Fibroblast of pulmonary artery (primary cell): ENCODE measurements around the gene GPNMB.
A peak's percentile ranks its signal among the peaks of the same experiment; 100 is the strongest.

Experiments used
- DNase-seq: peaks from one replicate; pipeline ENCODE4 v3.0.0-alpha.2; 2010; ENCODE audit warnings: low read depth
- H3K4me3 ChIP-seq: replicated peaks from 2 replicates; pipeline ENCODE4 v1.5.1; 2011; ENCODE audit warnings: low read depth, mild to moderate bottlenecking, control low read depth, low read length, moderate library complexity
- CTCF ChIP-seq: IDR thresholded peaks from 2 replicates; pipeline ENCODE4 v1.5.1; 2011; ENCODE audit warnings: mild to moderate bottlenecking, control low read depth, low read length, inconsistent platforms; ENCODE audit errors: missing control alignments

Gene GPNMB

DNA sequence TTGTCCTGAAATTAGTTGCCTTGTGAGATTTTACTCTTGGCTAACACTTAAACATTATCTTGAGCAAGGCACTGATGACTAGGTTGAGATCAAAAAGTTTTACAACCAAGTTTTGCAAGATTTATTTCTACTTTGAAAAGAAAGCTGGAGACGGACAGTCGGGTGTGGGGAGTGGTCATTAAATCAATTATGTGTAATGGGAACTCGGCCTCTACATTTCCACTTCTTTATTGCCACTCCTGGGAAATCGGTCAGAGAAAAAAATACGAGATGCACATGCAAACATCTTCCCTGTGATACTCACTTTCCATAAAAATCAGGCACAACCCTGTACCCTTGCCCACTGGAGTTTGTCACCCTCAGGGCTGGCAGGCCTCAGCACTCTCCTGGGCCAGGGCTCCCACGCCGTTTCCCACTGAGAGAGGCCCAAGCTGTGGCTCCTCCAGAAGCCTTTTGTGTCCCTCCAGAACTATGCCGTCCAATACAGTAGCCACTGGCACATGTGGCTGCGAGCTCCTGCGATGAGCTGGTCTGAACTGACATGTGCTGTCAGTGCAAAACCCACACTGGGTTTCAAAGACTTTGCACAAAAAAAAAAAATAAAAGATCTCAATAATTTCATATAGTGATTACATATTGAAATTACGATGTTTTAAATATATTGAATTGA lies 7.5 kb upstream of the GPNMB start:
- no peak for TF ChIP-seq CTCF
- no peak for DNase-seq

GRCh38 chr7:23239698-23240097 lies 6.9 kb upstream of the GPNMB start:
- no peak overlapping the region for H3K4me3 ChIP-seq
- no peak for TF ChIP-seq CTCF
- no peak for DNase-seq

More for the DNA sequence above, 7.5 kb upstream of the GPNMB start:
- no peak overlapping the region for H3K4me3 ChIP-seq

DNA sequence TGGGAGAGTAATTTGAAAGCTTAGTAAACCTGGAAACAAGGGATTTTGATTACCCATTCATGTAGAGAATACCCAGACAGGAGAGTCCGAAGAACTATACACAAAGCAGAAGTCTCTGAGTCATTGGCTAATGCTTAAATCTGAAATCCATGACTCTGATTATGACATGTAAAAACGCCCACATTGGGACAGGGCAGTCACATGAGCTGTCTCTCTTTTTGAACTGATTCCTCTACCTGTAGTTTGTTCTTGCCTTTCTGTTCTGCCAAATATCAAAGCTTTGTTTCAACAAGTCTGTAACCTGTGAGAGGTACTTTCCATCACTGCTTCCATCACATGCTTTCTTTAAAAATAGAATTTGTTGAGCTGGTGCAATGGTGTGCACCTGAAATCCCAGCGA lies 4.3 kb upstream of the GPNMB start:
- H3K4me3 ChIP-seq: no peak overlapping the region
- DNase-seq: no peak
- TF ChIP-seq CTCF: no peak

DNA sequence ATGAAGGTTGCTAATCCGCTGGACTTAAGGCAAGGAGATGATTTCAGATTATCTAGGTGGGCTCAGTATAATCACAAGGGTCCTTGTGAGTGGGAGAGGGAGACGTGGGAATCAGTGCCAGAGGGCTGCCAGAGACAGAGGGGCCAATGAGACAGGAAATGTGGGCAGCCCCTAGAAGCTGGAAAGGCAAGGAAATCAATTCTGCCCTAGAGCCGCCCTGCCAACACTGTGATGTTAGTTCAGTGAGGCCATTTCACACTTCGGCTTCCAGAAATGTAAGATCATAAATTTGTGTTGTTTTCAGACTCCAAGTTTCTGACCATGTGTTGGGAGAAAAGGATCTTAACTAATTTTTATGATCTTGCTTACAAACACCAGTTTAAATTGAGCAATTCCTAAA lies 3.6 kb upstream of the GPNMB start:
- H3K4me3 ChIP-seq: no peak overlapping the region
- no peak for TF ChIP-seq CTCF
- DNase-seq: no peak

DNA sequence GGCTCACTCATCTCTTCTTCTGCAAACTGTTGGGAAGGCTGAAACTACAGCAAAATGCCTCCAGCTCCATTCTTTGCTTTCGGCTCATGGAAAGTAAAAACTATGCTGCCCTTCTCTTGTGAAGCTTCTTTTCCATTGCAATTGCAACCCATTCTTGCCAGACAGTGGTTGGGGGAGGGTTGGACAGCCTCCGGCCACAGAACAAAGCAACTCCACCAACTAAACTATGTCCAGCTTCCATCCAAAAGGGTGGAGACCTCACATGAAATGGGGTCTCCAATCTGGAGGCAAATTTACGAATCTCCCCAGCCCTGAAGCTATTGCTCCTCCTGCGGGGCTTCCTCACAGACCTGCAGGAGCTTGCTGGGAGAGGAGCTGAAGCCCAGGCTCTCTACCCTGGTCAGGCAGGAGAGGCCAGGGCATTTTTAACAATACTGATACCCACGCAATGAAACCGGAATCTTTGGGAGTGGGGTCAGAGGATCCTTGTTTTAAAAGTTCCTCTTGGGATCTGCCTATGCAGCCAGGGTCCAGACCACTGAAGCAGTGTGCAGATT lies 549 bp downstream of the GPNMB start:
- no peak for DNase-seq
- H3K4me3 ChIP-seq: peak overlapping the region; percentile 56

GRCh38 chr7:23247603-23248335 lies 1.2 kb downstream of the GPNMB start:
- no peak for TF ChIP-seq CTCF
- peak; percentile 14 for DNase-seq
- peak overlapping the region; percentile 56 for H3K4me3 ChIP-seq

More for the DNA sequence above, 549 bp downstream of the GPNMB start:
- no peak for TF ChIP-seq CTCF

GRCh38 chr7:23249486-23249885 lies 2.9 kb downstream of the GPNMB start:
- no peak overlapping the region for H3K4me3 ChIP-seq
- no peak for DNase-seq
- no peak for TF ChIP-seq CTCF
